HFFc6 (cell line): Measurements from ENCODE around the gene CDH20. TPM values are rescaled to one million over a fixed set of nuclear protein-coding genes. Genes with fewer than 3 reads are reported as not detected.
A peak's percentile ranks its signal among the peaks of the same experiment; 100 is the strongest.

Experiments
- DNase-seq: peaks from one replicate; pipeline ENCODE4 v3.0.0-alpha.2; 2018
- H3K27ac Mint-ChIP-seq: 2 replicates; pipeline ENCODE4 v1.8.0; 2020; ENCODE audit warnings: mild to moderate bottlenecking, mixed read lengths
- H3K27me3 Mint-ChIP-seq: 2 replicates; pipeline ENCODE4 v1.8.0; 2021; ENCODE audit warnings: mild to moderate bottlenecking, moderate library complexity, mixed read lengths; ENCODE audit not compliant: insufficient read depth
- H3K36me3 Mint-ChIP-seq: 2 replicates; pipeline ENCODE4 v1.8.0; 2021; ENCODE audit warnings: low read depth, mixed read lengths
- H3K4me1 Mint-ChIP-seq: 2 replicates; pipeline ENCODE4 v1.8.0; 2020; ENCODE audit warnings: low read depth, mixed read lengths
- H3K4me3 Mint-ChIP-seq: 2 replicates; pipeline ENCODE4 v1.8.0; 2020; ENCODE audit warnings: mild to moderate bottlenecking, moderate library complexity, mixed read lengths
- H3K9me3 Mint-ChIP-seq: 2 replicates; pipeline ENCODE4 v1.8.0; 2020; ENCODE audit warnings: mild to moderate bottlenecking, mixed read lengths
- CTCF ChIP-seq: fragments of 200-600 bp; sonication (generic); IDR thresholded peaks from 2 replicates; pipeline ENCODE4 v1.5.0; 2021; ENCODE audit warnings: antibody characterized with exemption, mild to moderate bottlenecking
- total RNA-seq, 6 experiments: library from RNA; stranded (reverse); fragmentation: NEBNext Ultra II Directional; extraction: Animal tissue kit (Norgen Biotek cat#: 25700); gene quantifications; 2 replicates in 1 of 6; 3 replicates in 5 of 6; pipeline ENCODE4 v1.2.3, GENCODE V29; 2021

CDH20 gene
- total RNA-seq, 6 experiments from 2014 or later = not detected

- no peaks in the 10 kb centered on the region for H3K27me3 Mint-ChIP-seq
- no peak for DNase-seq
- no peak for TF ChIP-seq CTCF
- H3K27ac Mint-ChIP-seq = no peak overlapping the region
- no peak overlapping the region for H3K4me3 Mint-ChIP-seq
- H3K36me3 Mint-ChIP-seq = peaks cover 35% of the 10 kb centered on the region
- H3K4me1 Mint-ChIP-seq = peaks cover 46% of the 10 kb centered on the region
- no peaks in the 10 kb centered on the region; the same call in 1 of the 2 replicates for H3K9me3 Mint-ChIP-seq
Measured at GRCh38 chr18:61578846-61579245, 245.6 kb downstream of the CDH20 start.

DNA sequence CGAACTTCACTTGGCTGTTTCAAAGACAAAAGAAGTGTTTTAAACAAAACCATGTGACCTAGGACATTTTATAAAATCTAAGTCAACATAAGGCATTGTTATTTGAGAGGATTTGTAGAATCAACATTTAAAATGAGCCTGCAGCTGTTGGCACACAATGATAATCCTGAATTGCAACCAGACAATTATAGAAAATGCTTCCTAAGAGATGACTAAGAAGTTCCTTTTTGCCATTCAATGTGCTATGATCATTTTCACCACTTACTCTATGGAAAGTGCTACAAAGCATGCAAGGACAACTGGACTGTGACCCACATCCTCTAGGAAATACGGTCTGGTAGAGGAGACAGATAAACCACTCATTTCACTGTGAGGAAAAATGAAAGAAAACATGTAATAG lies 246.4 kb downstream of the CDH20 start:
- Mint-ChIP-seq H3K4me1 (peaks cover 46% of the 10 kb centered on the region), H3K9me3 (no peaks in the 10 kb centered on the region), H3K27me3 (no peaks in the 10 kb centered on the region), H3K27ac (peak overlapping the region; percentile 26; the same call in 1 of the 2 replicates), H3K4me3 (no peak overlapping the region), H3K36me3 (peaks cover 34% of the 10 kb centered on the region)
- no peak for TF ChIP-seq CTCF
- DNase-seq = no peak

DNA sequence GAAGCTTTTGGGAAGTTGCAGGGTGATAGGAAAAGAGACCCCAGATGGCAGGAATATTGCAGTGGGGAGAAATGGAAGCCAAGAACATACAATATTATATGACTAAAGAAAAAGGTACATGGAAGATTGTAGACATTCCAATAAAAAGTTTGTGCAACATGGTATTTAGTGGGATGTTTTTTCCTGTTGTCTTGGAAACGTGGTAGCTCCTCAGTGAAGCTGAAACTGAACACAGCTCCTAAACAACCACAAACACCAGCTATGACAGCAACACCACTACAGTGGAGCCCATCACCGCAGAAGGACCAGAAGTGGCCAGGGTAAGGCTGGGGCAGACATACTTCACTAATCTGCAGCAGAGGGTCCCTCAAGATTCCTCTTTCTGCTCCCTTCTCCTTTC lies 246.8 kb downstream of the CDH20 start:
- H3K9me3 Mint-ChIP-seq = no peaks in the 10 kb centered on the region

DNA sequence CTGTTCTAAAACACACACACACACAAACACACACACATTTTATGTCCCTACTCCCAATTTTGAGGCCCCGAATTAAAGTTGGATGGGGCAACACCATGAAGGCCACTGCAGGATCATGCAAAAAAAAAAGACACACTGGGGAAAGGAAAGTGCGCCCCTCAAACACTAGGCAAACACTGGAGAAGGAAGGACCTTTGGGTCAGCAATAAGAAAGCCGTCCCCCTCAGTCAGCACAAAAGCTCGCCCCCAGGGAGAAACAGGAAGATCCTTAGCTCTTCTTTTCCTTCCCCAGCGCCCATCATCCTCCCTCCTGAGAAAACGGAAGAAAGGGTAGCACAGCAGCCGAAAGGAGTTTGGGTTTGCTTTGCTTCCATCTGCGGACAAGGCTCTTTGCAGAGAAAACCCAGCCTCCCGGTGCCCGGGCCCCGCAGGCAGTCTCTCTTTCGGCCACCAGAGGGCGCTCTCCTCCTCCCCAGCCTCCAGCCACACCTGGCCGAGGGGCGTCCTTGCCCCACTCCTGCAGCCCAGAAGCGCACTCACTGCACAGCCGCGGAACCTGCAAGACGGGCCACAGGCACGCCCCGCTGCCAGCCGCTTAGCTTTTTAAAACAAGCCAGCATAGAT lies 248.5 kb downstream of the CDH20 start:
- TF ChIP-seq CTCF = peak; percentile 100
- DNase-seq = peak; percentile 36
- Mint-ChIP-seq H3K4me1 (peaks cover 34% of the 10 kb centered on the region), H3K4me3 (peak overlapping the region; percentile 88), H3K27ac (peak overlapping the region; percentile 68), H3K27me3 (no peaks in the 10 kb centered on the region), H3K36me3 (peaks cover 32% of the 10 kb centered on the region), H3K9me3 (no peaks in the 10 kb centered on the region)

More for the DNA sequence above, 246.8 kb downstream of the CDH20 start:
- no peaks in the 10 kb centered on the region for H3K27me3 Mint-ChIP-seq
- peak; percentile 48 for DNase-seq
- H3K36me3 Mint-ChIP-seq = peaks cover 34% of the 10 kb centered on the region
- H3K4me3 Mint-ChIP-seq = no peak overlapping the region
- peaks cover 46% of the 10 kb centered on the region for H3K4me1 Mint-ChIP-seq
- H3K27ac Mint-ChIP-seq = peak overlapping the region; percentile 26; the same call in 1 of the 2 replicates
- no peak for TF ChIP-seq CTCF

GRCh38 chr18:61582202-61582710 lies 249.0 kb downstream of the CDH20 start:
- H3K27ac Mint-ChIP-seq = peak overlapping the region; percentile 55; the same call in 1 of the 2 replicates
- H3K4me3 Mint-ChIP-seq = peak overlapping the region; percentile 88
- TF ChIP-seq CTCF = peak; percentile 72; the same call in 1 of the 2 replicates
- peaks cover 35% of the 10 kb centered on the region for H3K4me1 Mint-ChIP-seq
- H3K36me3 Mint-ChIP-seq = peaks cover 27% of the 10 kb centered on the region
- no peaks in the 10 kb centered on the region for H3K27me3 Mint-ChIP-seq
- H3K9me3 Mint-ChIP-seq = no peaks in the 10 kb centered on the region
- DNase-seq = no peak
